SK-N-SH (cell line): ENCODE measurements around the gene AGAP1. TPM values are rescaled to one million over a fixed set of nuclear protein-coding genes. Genes with fewer than 3 reads are reported as not detected.

ENCODE experiments used
- CTCF ChIA-PET: fragments of 300-600, 350-600 bp; formaldehyde crosslinking; extraction: SDS; loops from one replicate; lab custom pipeline; 2021; lab: Yijun Ruan, JAX
- POLR2A ChIA-PET: fragments of 350-600 bp; sonication (Branson Sonifier 250); formaldehyde crosslinking; extraction: SDS; loops from one replicate; lab custom pipeline; 2020; ENCODE audit warnings: antibody characterized with exemption, inconsistent platforms; lab: Yijun Ruan, JAX
- DNase-seq: peaks from one replicate; pipeline ENCODE4 v3.0.0; 2012
- H2AFZ ChIP-seq: fragments of 200-600 bp; sonication (generic); 2 replicates; pipeline ENCODE4 v1.8.1; 2016; ENCODE audit warnings: antibody characterized with exemption, mild to moderate bottlenecking, low read depth
- H3F3A ChIP-seq: fragments of 200-600 bp; sonication (generic); replicated peaks from 2 replicates; pipeline ENCODE3; 2016; ENCODE audit warnings: antibody characterized with exemption, mild to moderate bottlenecking; ENCODE audit not compliant: insufficient read depth
- H3K27ac ChIP-seq, 2 experiments: fragments of 200-500 bp in 1 of 2; fragments of 200-600 bp in 1 of 2; sonication (Bioruptor generic) in 1 of 2; sonication (generic), shearing (Covaris generic) in 1 of 2; 2 replicates each; pipeline versions ENCODE4 v1.5.1 to v1.6.1; 2014 to 2016; ENCODE audit warnings: low read depth in 2 of 2, inconsistent platforms in 1 of 2, low read length in 1 of 2, mild to moderate bottlenecking in 1 of 2, mixed read lengths in 1 of 2
- H3K27me3 ChIP-seq: fragments of 200-600 bp; sonication (generic), shearing (Covaris generic); 2 replicates; pipeline ENCODE4 v1.6.1; 2016; ENCODE audit warnings: mixed run types; ENCODE audit not compliant: insufficient read depth
- H3K36me3 ChIP-seq, 2 experiments: fragments of 200-500 bp in 1 of 2; fragments of 200-600 bp in 1 of 2; sonication (Bioruptor generic) in 1 of 2; sonication (generic) in 1 of 2; replicated peaks in 1 of 2; 2 replicates each; pipeline versions ENCODE3 to v1.5.1; 2014 to 2016; ENCODE audit warnings: low read length in 1 of 2, mild to moderate bottlenecking in 1 of 2; ENCODE audit not compliant: insufficient read depth in 2 of 2, control insufficient read depth in 1 of 2
- H3K4me1 ChIP-seq, 2 experiments: fragments of 200-500 bp in 1 of 2; fragments of 200-600 bp in 1 of 2; sonication (Bioruptor generic) in 1 of 2; sonication (generic), shearing (Covaris generic) in 1 of 2; 2 replicates each; pipeline versions ENCODE4 v1.5.1 to v1.6.1; 2014 to 2016; ENCODE audit warnings: low read depth in 1 of 2, low read length in 1 of 2, mixed run types in 1 of 2; ENCODE audit not compliant: insufficient read depth in 2 of 2, control insufficient read depth in 1 of 2
- H3K4me2 ChIP-seq: fragments of 200-600 bp; sonication (generic), shearing (Covaris generic); 2 replicates; pipeline ENCODE4 v1.6.1; 2017; ENCODE audit warnings: mixed run types
- H3K4me3 ChIP-seq, 2 experiments: fragments of 200-500 bp in 1 of 2; fragments of 200-600 bp in 1 of 2; sonication (Bioruptor generic) in 1 of 2; sonication (generic), shearing (Covaris generic) in 1 of 2; 2 replicates each; pipeline versions ENCODE4 v1.5.1 to v1.8.1; 2014 to 2016; ENCODE audit warnings: low read depth in 2 of 2, inconsistent platforms in 1 of 2, low read length in 1 of 2, mild to moderate bottlenecking in 1 of 2, mixed read lengths in 1 of 2, moderate library complexity in 1 of 2
- H3K79me2 ChIP-seq: fragments of 200-600 bp; sonication (generic); 2 replicates; pipeline ENCODE4 v1.8.1; 2017; ENCODE audit warnings: mild to moderate bottlenecking; ENCODE audit not compliant: insufficient read depth
- H3K9ac ChIP-seq: fragments of 200-600 bp; sonication (generic); 2 replicates; pipeline ENCODE4 v1.6.1; 2017; ENCODE audit warnings: mixed run types
- H3K9me2 ChIP-seq: fragments of 200-600 bp; sonication (generic); 2 replicates; pipeline ENCODE4 v1.6.1; 2017; ENCODE audit warnings: mixed run types
- H3K9me3 ChIP-seq: fragments of 200-600 bp; sonication (generic); 2 replicates; pipeline ENCODE4 v1.6.1; 2017; ENCODE audit warnings: mixed run types, mild to moderate bottlenecking, moderate library complexity
- H4K20me1 ChIP-seq: fragments of 200-600 bp; sonication (generic); 2 replicates; pipeline ENCODE4 v1.6.1; 2017; ENCODE audit warnings: mild to moderate bottlenecking, mixed run types; ENCODE audit not compliant: insufficient read depth
- CTCF ChIP-seq: fragments of 200-600 bp; sonication (generic); IDR thresholded peaks from 2 replicates; pipeline ENCODE4 v1.6.1; 2017; ENCODE audit warnings: antibody characterized with exemption, mild to moderate bottlenecking, moderate library complexity
- ELF1 ChIP-seq: IDR thresholded peaks from 2 replicates; pipeline ENCODE4 v1.4.0; 2012
- EP300 ChIP-seq, 2 experiments: IDR thresholded peaks; 2 replicates each; pipeline versions ENCODE4 v1.4.0 to v1.6.1; 2012; ENCODE audit warnings: borderline replicate concordance in 1 of 2, low read depth in 1 of 2, low read length in 1 of 2
- EZH2phosphoT487 ChIP-seq: fragments of 200-600 bp; sonication (generic); IDR thresholded peaks from 2 replicates; pipeline ENCODE4 v1.6.1; 2017; ENCODE audit warnings: low read depth, mixed run types, mild to moderate bottlenecking, antibody characterized with exemption, moderate library complexity, borderline replicate concordance
- FOXJ3 ChIP-seq: sonication (generic); formaldehyde crosslinking; IDR thresholded peaks from 2 replicates; pipeline ENCODE4 v1.5.1; 2020; ENCODE audit warnings: mild to moderate bottlenecking, missing genetic modification reagents
- FOXM1 ChIP-seq: IDR thresholded peaks from 2 replicates; pipeline ENCODE4 v1.4.0; 2012; ENCODE audit warnings: low read depth, mild to moderate bottlenecking
- GATA2 ChIP-seq: sonication (generic); formaldehyde crosslinking; IDR thresholded peaks from 2 replicates; pipeline ENCODE4 v1.5.0; 2020; ENCODE audit warnings: mild to moderate bottlenecking, missing genetic modification reagents
- IRF3 ChIP-seq: fragments of 150-350 bp; IDR thresholded peaks from 2 replicates; pipeline ENCODE4 v1.6.1; 2016; ENCODE audit warnings: mild to moderate bottlenecking, low read depth, low read length
- JUND ChIP-seq: IDR thresholded peaks from 2 replicates; pipeline ENCODE4 v1.4.0; 2012
- NFIC ChIP-seq: IDR thresholded peaks from 2 replicates; pipeline ENCODE4 v1.4.0; 2012; ENCODE audit warnings: borderline replicate concordance
- PBX3 ChIP-seq: IDR thresholded peaks from 2 replicates; pipeline ENCODE4; 2012
- RCOR1 ChIP-seq: fragments of 150-350 bp; IDR thresholded peaks from 2 replicates; pipeline ENCODE4 v1.6.1; 2017; ENCODE audit warnings: antibody characterized with exemption, low read length
- RFX5 ChIP-seq: IDR thresholded peaks from 2 replicates; pipeline ENCODE4 v1.6.1; 2012; ENCODE audit warnings: mild to moderate bottlenecking, improper control_type of control experiment, low read length
- SIN3A ChIP-seq: IDR thresholded peaks from 2 replicates; pipeline ENCODE4 v1.6.1; 2012; ENCODE audit warnings: low read depth, mild to moderate bottlenecking, low read length, moderate library complexity, borderline replicate concordance
- YY1 ChIP-seq: IDR thresholded peaks from 2 replicates; pipeline ENCODE4 v1.4.0; 2012; ENCODE audit warnings: low read depth, mild to moderate bottlenecking
- ZBTB33 ChIP-seq: IDR thresholded peaks from 2 replicates; pipeline ENCODE4 v1.4.0; 2012; ENCODE audit warnings: low read depth, borderline replicate concordance
- WGBS: methylation state at CpG from one replicate; pipeline ENCODE4 v1.1.6; 2017; ENCODE audit warnings: low lambda C conversion rate; 5-methylcytosine and 5-hydroxymethylcytosine counted together
- polyA plus RNA-seq, 3 experiments: library from polyadenylated mRNA; depleted of rRNA; stranded (reverse); fragments of >200 nt; gene quantifications; 2 replicates each; pipeline ENCODE4 v1.2.3, GENCODE V29; 2012

AGAP1 gene
- polyA plus RNA-seq, 1 of the 3 experiments (the other 2 are of a cell fraction), result 8.8 TPM

GRCh38 chr2:235619544-235619943 lies 125.7 kb downstream of the AGAP1 start (continued):
- no peak for TF ChIP-seq IRF3
- TF ChIP-seq CTCF, result no peak
- TF ChIP-seq FOXJ3, result no peak
- TF ChIP-seq, all 33 proteins: peak for 0

GRCh38 chr2:235621736-235622135 lies 127.9 kb downstream of the AGAP1 start:
- H3K9me3 ChIP-seq, result no peaks in the 10 kb centered on the region
- no peak overlapping the region for H3K27ac ChIP-seq
- ChIA-PET CTCF (interaction anchor here (1.7 to 2.3 kb wide), 2 partner anchors 49 to 124 kb away, joined by 4 to 8 read pairs; no protein-coding TSS in a partner anchor), POLR2A (interaction anchor here (1.2 kb wide), 1 partner anchor 39 kb away, joined by 4 read pairs; no protein-coding TSS in a partner anchor)
- no peaks in the 10 kb centered on the region for H3K9me2 ChIP-seq
- H2AFZ ChIP-seq, result no peak overlapping the region
- H3F3A ChIP-seq, result no peaks in the 10 kb centered on the region
- no peaks in the 10 kb centered on the region for H3K27me3 ChIP-seq
- no peaks in the 10 kb centered on the region for H3K4me1 ChIP-seq
- no peak for DNase-seq
- no peak overlapping the region for H3K4me3 ChIP-seq
- H4K20me1 ChIP-seq, result peaks cover 23% of the 10 kb centered on the region; the same call in 1 of the 2 replicates
- 100% methylated on average over 3 of the region's 7 CpGs for WGBS
- H3K36me3 ChIP-seq, result no peaks in the 10 kb centered on the region
- no peak overlapping the region for H3K9ac ChIP-seq
- H3K4me2 ChIP-seq, result no peak overlapping the region
- peaks cover 16% of the 10 kb centered on the region; the same call in 1 of the 2 replicates for H3K79me2 ChIP-seq
- no peak for TF ChIP-seq IRF3
- TF ChIP-seq JUND, result no peak
- TF ChIP-seq GATA2, result no peak
- TF ChIP-seq ELF1, result no peak
- TF ChIP-seq FOXM1, result no peak
- TF ChIP-seq EZH2phosphoT487, result no peak
- no peak for TF ChIP-seq RFX5
- TF ChIP-seq PBX3, result no peak
- no peak for TF ChIP-seq SIN3A
- no peak for TF ChIP-seq NFIC
- no peak for TF ChIP-seq ZBTB33
- TF ChIP-seq RCOR1, result no peak
- no peak for TF ChIP-seq EP300 (IDR thresholded peaks at IDR 0.05; ENCODE audit: borderline replicate concordance in 1 of 2, low read depth in 1 of 2, low read length in 1 of 2)
- no peak for TF ChIP-seq YY1
